Activated CD4-positive, CD25-positive, alpha-beta regulatory T cell (primary cell): ENCODE measurements around the gene TMEM135.
"Not testable (repeated sequence)": the region's sequence is repeated elsewhere in the genome, so short reads cannot be mapped to it uniquely, and the experiment has no call there.

ENCODE experiments used
- DNase-seq, 4 experiments: peaks; one replicate each; lab custom pipeline; 2025; lab: John Stamatoyannopoulos, UW

TMEM135 gene

DNA sequence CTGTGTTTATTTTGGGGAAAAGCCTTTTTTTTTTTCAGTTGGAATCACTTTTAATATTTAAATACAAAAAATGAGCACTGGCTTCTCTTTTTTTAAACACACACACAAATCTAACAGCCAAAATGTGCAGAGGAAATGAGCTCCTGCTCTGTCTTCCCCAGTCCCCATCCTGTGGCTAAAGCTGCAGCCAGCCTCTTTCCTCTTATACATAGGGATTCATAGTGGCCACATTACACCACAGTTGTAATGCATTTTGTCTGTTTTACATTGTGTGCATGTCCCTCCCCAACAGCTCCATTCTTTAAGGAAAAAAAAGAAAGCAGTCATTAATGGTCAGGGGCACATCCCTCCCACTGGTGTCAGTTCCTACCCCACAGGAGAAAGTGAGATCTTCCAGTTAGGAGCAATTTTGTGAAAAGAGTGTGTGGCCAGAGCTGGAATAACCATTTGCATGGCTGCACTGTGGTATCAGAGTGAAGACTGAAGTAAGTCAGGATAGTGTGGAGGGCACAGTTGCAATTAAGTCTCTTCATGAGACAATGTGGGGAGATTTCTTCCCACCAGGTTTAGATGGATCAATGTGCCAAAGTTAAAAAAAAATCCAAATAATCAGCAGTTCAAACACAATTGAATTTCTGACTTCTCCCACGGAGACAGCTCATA is 220.6 kb downstream of the TMEM135 start:
- DNase-seq = no peak

DNA sequence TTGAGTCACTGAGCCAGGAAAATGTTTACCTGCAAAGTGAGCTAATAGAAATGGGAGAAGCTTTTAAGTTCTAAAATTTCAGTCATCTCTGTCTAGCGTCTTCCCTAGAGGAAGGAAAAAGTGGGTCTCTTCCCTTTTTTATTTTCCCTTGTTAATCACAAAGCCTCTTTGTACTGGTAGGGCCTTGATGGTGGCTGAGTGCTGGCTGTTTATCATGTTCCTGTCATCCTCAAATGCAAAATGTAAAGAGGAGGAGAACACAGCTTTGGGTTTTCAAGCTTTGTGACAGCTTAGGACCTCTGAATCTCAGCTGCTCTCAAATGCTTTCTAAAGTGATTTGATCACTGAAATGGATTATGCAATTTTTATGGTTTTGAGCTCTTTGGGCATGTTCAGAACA is 222.0 kb downstream of the TMEM135 start:
- no peak for DNase-seq

DNA sequence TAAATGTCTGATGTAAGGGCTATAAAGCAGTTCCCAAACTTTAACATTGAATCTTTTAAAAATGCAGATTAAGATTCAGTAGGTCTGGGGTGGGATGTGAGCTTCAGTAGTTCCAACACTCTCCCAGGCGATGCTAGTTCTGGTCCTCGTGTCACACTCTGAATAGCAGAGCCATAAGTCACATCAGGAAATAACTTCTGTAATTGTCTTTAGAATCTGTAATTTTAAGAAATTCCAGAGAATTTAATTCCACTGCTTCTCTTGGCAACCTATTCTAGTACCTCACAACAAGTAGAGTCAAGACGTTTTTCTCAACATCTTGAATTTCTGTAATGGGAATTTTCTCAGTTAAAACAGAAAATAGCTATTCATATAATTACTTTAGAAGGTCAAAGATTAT is 223.1 kb downstream of the TMEM135 start:
- DNase-seq = no peak

- no peak for DNase-seq
Observed at GRCh38 chr11:87263264-87263838, 225.6 kb downstream of the TMEM135 start.

GRCh38 chr11:87263979-87264378 is 226.2 kb downstream of the TMEM135 start:
- no peak for DNase-seq

DNA sequence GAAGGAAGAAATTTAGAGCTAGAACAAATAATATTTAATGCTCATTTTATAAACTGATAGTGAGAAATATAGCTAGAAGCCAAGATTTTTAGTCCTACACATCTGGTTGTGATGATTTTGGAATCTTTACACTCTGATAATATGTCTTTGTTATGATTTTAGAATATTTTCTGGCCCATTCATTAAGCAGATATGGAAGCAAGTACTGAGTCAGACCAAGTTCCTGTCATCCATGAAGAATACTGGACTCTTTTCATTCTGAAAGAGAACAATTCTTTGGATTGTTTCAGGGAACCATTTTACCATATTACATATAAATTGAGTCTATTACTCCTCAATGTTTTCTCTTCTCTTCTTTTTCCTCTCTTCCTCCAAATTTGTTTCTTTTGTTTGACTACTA is 227.4 kb downstream of the TMEM135 start:
- DNase-seq = no peak

DNA sequence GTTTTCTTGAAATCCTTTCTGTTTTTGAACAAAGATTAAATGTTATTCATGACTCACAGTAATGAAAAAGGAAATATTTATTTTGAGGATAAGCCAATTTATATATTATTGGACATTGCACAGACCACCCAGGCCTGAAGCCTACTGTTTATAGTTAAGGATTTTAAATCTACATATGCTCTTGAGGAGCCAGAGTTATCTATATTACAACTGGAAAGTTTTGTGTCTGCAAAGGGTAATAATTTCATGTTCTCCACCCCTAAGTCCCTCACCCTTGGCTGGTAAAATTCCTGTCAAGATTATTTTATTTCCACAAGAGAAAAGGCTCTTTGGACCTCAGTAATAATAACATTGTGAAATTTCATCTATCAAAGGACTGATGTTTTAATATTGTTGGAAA is 228.2 kb downstream of the TMEM135 start:
- DNase-seq = no peak

GRCh38 chr11:87266751-87267150 is 229.0 kb downstream of the TMEM135 start:
- DNase-seq = no peak

DNA sequence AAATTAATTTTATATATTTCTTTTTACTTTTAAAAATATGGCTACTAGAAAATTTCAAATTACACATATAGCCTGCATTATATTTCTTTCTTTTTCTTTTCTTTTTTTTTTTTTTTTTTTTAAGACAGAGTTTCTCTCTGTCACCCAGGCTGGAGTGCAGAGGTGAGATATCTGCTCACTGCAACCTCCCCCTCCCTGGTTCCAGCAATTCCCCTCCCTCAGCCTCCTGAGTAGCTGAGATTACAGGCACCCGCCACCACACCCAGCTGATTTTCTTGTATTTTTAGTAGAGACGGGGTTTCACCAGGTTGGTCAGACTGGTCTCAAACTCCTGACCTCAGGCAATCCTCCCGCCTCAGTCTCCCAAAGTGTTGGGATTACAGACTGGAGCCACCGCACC is 234.2 kb downstream of the TMEM135 start:
- DNase-seq = not testable (repeated sequence)

DNA sequence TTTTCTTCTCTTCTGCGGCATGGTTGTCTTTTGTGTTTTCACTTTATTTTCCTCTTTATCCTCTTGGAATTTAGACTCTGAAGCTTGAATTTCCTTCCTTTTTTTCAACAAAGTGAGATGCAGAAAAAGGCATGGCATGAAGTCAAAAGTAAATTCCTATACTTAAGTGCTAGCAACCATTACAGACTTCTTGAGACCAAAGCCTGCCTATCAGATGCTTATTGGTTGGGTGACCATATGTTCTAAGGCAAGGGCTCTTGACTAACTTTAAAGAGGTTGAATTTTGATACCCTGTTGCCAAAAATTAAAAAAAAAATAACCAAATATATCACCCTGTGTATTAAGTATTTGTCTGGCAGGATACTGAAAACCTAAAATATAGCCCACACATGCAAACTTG is 237.4 kb downstream of the TMEM135 start:
- DNase-seq = no peak

- DNase-seq = no peak
Observed at GRCh38 chr11:87280143-87280542, 242.4 kb downstream of the TMEM135 start.

- DNase-seq = no peak
Observed at GRCh38 chr11:87281496-87281895, 243.8 kb downstream of the TMEM135 start.

- no peak for DNase-seq
Observed at GRCh38 chr11:87284306-87284705, 246.6 kb downstream of the TMEM135 start.

- DNase-seq = not testable (repeated sequence)
Observed at GRCh38 chr11:87285674-87286073, 247.9 kb downstream of the TMEM135 start.

GRCh38 chr11:87286338-87286737 is 248.6 kb downstream of the TMEM135 start:
- DNase-seq = no peak

- DNase-seq = no peak
Observed at GRCh38 chr11:87290304-87290922, 252.7 kb downstream of the TMEM135 start.

DNA sequence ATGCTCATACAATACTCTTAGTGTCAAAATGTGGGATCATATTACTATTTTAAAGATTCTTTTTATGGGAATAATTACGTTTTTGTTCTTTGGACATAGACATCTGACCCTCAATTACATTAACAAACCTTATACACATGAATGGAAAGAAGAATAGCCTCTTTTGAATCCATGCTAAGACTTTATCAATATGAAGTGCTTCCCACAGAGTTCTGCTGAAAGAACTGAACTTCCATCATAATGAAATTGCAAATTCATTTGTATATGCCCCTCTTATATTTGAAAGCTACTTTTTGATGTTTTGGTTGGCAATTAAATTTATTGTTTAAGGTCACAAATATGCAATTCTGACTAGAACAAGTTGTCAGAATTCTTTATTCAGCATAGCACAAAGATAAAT is 254.9 kb downstream of the TMEM135 start:
- DNase-seq = no peak

DNA sequence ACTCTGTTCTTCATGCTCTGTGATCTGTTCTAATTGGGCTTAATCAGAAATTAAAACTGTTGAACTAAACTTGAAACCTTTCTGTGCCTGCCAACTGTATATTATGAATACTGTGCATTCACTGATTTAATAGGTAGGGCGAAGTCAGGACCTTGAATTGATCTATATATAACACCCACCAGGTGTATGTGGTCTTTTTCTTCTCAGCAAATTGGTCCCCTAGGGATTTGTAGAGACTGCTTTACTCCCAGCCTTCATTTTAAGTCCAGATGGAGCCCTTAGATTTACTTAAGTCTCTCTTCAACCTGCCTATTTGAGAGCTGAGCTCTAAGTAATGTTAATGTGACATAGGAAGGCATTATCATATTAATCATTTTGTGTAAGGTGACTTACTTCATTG is 257.5 kb downstream of the TMEM135 start:
- no peak for DNase-seq

GRCh38 chr11:87296627-87297026 is 258.9 kb downstream of the TMEM135 start:
- DNase-seq = no peak

DNA sequence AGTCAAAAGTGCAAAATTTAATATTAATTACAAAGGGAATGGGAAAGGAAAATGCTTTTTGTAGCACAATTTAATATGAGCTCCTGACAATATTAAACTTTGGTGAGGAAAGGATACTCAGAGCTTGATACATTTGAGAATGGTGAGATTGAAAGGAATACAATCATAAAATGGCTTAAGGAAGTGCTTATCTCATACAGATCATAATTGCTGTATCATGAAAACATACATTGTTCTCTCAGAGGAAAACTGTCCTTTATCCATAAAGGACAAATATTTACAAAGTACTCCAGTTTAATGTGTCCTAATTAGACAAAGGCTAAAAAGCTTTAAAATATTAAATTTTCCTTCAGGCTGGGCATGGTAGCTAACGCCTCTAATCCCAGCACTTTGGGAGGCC is 260.4 kb downstream of the TMEM135 start:
- no peak for DNase-seq

DNA sequence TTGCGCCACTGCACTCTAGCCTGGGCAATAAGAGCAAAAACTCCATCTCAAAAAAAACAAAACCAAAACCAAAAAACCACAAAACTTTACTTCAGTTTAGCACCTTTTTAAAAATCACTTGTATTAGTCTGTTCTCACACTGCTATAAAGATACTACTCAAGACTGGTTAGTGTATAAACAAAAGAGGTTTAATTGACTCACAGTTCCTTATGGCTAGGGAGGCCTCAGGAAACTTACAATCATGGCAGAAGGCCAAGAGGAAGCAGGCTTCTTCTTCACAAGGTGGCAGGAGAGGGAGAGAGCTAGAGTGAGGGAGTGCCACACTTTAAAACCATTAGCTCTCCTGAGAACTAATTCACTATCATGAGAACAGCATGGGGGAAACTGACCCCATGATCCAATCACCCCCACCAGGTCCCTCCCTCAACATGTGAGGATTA is 261.3 kb downstream of the TMEM135 start:
- DNase-seq = no peak

- DNase-seq = no peak
Observed at GRCh38 chr11:87300640-87301380, 263.1 kb downstream of the TMEM135 start.
